Measurements from ENCODE around the gene KRTAP3-2.

Gene KRTAP3-2

DNA sequence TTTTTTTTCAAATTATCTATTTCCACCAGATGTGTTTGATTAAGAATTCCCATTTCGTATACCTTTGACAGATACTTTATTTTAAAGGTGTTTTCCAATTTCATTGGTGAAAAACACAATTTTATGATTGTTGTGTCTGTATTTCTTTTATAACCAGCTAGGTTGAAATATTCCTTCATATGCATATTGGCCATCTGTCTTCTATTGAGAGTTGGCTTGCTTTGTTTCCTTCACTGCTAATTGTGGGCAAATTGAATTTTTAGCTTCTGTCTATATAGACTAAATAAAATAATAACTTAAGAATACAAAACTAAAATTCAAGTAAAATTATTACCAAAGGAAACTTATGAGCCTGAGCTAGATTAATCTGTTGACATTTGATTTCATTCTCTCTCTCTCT lies 4.6 kb downstream of the KRTAP3-2 start:
- H3K4me3 ChIP-seq (ENCODE audit: low read depth, low read length): no peak overlapping the region
- no peak for DNase-seq (ENCODE audit: low read depth)
- TF ChIP-seq, protein P1, sequence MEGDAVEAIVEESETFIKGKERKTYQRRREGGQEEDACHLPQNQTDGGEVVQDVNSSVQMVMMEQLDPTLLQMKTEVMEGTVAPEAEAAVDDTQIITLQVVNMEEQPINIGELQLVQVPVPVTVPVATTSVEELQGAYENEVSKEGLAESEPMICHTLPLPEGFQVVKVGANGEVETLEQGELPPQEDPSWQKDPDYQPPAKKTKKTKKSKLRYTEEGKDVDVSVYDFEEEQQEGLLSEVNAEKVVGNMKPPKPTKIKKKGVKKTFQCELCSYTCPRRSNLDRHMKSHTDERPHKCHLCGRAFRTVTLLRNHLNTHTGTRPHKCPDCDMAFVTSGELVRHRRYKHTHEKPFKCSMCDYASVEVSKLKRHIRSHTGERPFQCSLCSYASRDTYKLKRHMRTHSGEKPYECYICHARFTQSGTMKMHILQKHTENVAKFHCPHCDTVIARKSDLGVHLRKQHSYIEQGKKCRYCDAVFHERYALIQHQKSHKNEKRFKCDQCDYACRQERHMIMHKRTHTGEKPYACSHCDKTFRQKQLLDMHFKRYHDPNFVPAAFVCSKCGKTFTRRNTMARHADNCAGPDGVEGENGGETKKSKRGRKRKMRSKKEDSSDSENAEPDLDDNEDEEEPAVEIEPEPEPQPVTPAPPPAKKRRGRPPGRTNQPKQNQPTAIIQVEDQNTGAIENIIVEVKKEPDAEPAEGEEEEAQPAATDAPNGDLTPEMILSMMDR (IDR thresholded peaks at IDR 0.05; ENCODE audit: low read depth, low read length): no peak
- TF ChIP-seq POLR2A (IDR thresholded peaks at IDR 0.05; ENCODE audit: extremely low read depth, insufficient read length) (no peak), MYC (IDR thresholded peaks at IDR 0.05; ENCODE audit: low read depth, low read length) (no peak), MAX (IDR thresholded peaks at IDR 0.05; ENCODE audit: low read depth, low read length) (no peak)

DNA sequence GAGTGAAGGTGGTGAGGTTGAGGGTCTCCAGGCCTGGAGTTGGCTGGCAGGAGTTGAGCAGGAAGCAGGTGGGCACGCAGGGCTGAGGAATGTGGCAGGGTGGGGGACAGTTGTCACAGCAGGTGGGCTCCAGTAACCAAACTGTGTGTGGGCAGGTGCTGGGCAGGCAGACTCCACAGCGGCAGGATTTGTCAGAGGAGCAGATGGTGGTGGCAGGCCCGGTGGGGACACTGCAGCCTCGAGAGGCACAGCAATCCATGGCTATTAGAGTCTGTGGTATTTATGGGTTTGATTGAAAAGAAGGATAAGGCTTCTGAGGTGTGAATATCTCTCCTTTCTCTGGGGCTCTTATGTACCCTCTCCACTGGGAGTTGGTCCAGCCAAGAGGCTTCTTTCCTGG lies 5.9 kb downstream of the KRTAP3-2 start, which contains the start of gene KRTAP3-3:
KRTAP3-3 (minus strand) TSS at position 326 of the 400 bp plus-strand sequence; CDS start at position 259, 67 bp downstream.
- DNase-seq (ENCODE audit: low read depth): no peak
- H3K4me3 ChIP-seq (ENCODE audit: low read depth, low read length): no peak within 1 kb of the TSS
- TF ChIP-seq MAX (IDR thresholded peaks at IDR 0.05; ENCODE audit: low read depth, low read length) (no peak), MYC (IDR thresholded peaks at IDR 0.05; ENCODE audit: low read depth, low read length) (no peak), POLR2A (IDR thresholded peaks at IDR 0.05; ENCODE audit: extremely low read depth, insufficient read length) (no peak)
- TF ChIP-seq, protein P1 (IDR thresholded peaks at IDR 0.05; ENCODE audit: low read depth, low read length): no peak

DNA sequence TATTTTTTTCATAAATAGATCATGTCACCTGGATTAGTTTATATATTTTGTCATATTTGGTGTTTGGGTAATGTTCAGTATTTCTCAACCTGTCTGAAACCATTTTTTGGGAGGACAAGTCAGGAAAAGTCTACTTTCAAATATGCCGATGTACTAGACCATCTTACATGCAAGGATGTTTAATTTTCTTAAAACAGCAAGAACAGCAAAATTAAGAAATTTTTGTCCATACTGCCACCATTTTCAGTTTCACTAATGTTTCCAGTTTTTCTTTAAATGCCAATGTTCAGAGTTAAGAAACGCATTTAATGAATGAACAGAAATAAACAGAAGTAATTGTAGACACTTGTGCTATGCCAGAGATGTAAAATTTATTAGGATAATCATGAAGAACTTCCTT lies 6.6 kb downstream of the KRTAP3-2 start:
- no peak for TF ChIP-seq MAX (IDR thresholded peaks at IDR 0.05; ENCODE audit: low read depth, low read length)
- TF ChIP-seq MYC (IDR thresholded peaks at IDR 0.05; ENCODE audit: low read depth, low read length): no peak
- no peak for TF ChIP-seq POLR2A (IDR thresholded peaks at IDR 0.05; ENCODE audit: extremely low read depth, insufficient read length)
- TF ChIP-seq, protein P1 (IDR thresholded peaks at IDR 0.05; ENCODE audit: low read depth, low read length): no peak
- H3K4me3 ChIP-seq (ENCODE audit: low read depth, low read length): no peak overlapping the region
- no peak for DNase-seq (ENCODE audit: low read depth)

DNA sequence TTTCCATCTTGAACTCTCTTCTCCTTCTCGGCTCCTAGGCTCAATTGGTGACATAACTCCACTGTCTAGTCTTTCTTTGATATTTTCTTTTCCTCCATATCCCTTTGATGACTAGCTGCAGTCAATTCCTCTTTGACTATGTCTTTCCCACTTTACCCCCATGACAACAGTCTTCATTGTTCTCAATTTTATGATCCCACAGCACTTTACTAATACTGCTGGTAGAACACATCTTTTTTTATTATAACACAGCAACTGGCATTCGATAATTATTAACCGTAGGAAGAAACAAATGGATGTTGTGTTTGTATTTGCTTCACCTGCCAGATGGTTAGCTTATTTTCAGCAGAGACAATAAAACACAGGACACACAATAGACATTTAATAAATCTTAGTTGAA lies 7.0 kb downstream of the KRTAP3-2 start:
- no peak for TF ChIP-seq POLR2A (IDR thresholded peaks at IDR 0.05; ENCODE audit: extremely low read depth, insufficient read length)
- TF ChIP-seq MAX (IDR thresholded peaks at IDR 0.05; ENCODE audit: low read depth, low read length): no peak
- TF ChIP-seq, protein P1 (IDR thresholded peaks at IDR 0.05; ENCODE audit: low read depth, low read length): no peak
- no peak for TF ChIP-seq MYC (IDR thresholded peaks at IDR 0.05; ENCODE audit: low read depth, low read length)
- no peak for DNase-seq (ENCODE audit: low read depth)
- no peak overlapping the region for H3K4me3 ChIP-seq (ENCODE audit: low read depth, low read length)

DNA sequence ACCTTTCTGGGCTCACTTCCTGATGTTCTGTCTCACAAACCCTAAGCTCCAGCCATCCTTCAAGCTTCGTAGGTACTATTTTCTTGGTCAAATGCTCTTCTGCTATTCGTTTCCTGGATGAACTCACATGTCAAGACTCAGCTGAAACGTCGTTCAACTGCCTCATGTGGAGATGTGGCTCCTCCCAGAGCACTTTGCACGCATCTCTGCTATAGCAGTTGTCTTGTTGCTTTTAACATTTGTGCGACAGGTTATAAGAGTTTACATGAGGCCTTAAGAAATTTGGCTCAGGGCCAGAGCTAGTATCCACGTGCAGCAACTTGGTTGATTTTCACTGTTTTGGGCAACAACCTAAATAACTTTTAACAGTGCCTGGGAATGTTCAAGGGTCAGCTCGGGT lies 12.8 kb downstream of the KRTAP3-2 start:
- no peak for TF ChIP-seq POLR2A (IDR thresholded peaks at IDR 0.05; ENCODE audit: extremely low read depth, insufficient read length)
- TF ChIP-seq, protein P1 (IDR thresholded peaks at IDR 0.05; ENCODE audit: low read depth, low read length): no peak
- no peak for TF ChIP-seq MAX (IDR thresholded peaks at IDR 0.05; ENCODE audit: low read depth, low read length)
- no peak for TF ChIP-seq MYC (IDR thresholded peaks at IDR 0.05; ENCODE audit: low read depth, low read length)
- DNase-seq (ENCODE audit: low read depth): no peak
- no peak overlapping the region for H3K4me3 ChIP-seq (ENCODE audit: low read depth, low read length)

Measured in NB4 (cell line).